SK-N-DZ (cell line): ENCODE measurements around the gene RASAL2.

Source experiments
- DNase-seq: peaks from one replicate; pipeline ENCODE4 v3.0.0-alpha.2; 2015; ENCODE audit warnings: low spot score

RASAL2 gene

DNA sequence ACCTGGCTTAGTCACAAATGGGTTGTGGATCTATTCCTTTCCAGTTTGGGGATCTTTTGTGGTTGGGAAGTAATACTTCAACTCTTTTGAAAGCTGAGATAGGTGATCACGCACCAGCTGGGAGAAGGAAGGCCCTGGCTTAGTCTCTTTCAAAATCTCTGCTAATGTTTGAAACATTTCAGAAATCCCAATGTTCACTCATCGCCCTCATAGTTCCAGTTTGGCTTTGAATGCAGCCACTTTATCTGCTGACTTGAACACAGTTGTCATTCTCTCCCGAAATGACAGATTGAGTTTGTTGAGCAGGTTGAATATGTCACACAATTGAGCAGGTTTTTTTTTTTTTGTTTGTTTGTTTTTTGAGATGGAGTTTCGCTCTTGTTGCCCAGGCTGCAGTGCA, 24.6 kb downstream of the RASAL2 start:
- no peak for DNase-seq

DNA sequence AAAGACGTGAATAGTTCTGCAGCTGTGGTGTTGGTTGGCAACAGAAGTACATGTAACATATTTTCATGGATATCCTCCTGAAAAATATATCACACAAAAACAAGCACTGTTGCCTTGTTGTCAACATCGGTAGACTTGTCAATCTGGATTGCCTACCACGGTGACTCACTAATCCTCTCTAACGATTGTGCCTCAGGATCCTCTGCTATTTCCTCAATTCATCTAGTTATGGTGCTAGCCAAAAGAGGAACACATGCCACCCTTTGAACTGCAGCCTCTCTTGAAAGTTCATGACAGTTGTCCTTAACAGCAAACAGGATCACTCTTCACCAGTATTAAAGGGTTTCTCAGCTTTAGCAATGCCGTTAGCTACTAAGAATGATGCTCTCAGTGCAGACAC, 25.7 kb downstream of the RASAL2 start:
- DNase-seq, result no peak

DNA sequence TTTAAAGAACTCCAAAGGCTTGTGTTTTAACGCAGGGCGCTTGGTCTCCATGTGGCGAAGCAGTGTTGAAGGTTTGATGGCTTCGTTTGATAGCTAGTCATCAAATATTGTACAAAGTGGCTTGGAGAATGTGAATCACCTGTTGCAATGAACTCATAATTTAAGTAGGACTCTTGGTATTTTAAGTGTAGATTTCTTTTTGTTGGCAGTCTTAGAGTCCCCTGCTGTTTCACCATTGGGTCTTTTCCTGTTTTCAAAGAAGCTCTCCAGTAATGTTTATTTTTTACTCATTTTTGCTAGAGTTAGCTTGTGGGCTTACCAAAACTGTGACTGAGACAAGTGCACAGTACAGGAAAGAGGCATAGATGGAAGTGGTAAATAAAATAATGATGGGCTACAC, 26.2 kb downstream of the RASAL2 start:
- DNase-seq, result no peak

DNA sequence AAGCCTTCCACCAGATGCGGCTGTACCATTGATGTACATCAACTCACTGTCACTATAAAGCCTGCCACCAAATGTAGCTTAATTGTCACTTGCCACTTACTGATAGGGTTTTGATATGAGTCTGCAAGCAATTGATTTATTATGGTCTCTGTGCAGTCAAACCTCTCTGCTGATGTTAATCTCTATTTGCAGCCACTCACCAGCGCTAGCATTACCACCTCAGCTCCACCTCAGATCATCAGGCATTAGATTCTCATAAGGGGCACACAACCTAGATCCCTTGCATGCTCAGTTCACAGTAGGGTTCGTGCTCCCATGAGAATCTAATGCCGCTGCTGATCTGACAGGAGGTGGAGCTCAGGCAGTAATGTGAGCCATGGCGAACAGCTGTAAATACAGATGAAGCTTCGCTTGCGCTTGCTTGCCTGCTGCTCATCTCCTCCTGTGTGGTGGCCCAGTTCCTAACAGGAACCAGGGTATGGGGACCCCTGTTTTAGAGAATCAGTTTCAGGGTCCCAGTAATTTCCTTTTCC, 26.7 kb downstream of the RASAL2 start:
- DNase-seq, result peak; percentile 4

DNA sequence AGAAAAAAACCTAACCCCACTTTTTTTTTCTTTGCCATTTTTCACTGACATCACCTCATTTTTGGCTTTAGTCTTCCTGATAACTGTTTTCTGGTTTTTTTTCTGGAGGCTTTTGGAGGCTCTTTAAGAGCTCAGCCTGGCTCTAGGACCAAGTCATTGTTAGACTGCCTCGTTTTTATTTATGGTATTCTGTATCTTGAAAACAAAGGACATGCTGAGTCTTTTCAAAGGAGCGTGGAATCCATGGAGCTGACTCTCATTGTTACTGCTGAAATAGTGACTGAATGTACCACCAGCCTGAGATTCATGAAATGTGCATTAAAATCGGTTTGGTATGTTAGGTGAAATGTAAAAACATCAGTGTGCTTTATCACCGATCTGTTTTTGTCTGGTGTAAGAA, 28.0 kb downstream of the RASAL2 start:
- DNase-seq, result no peak

DNA sequence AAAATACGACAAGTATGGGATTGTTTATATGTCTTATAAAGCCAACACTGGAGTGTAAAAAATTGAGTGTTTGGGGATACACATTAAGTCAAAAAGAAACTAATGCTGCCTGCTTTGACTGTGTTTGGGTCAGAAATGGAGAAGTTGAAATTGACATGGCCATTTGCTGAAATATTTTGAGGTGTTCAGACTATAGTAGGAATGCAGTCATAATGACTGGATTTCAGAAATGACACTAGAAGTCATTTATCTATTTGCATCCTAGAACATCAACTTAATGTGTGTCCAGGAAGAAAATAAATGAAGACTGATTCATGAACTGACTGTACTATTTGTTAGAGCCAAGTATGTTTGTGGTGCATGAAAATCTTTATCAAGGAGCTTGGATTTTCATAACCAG, 28.4 kb downstream of the RASAL2 start:
- DNase-seq, result no peak

DNA sequence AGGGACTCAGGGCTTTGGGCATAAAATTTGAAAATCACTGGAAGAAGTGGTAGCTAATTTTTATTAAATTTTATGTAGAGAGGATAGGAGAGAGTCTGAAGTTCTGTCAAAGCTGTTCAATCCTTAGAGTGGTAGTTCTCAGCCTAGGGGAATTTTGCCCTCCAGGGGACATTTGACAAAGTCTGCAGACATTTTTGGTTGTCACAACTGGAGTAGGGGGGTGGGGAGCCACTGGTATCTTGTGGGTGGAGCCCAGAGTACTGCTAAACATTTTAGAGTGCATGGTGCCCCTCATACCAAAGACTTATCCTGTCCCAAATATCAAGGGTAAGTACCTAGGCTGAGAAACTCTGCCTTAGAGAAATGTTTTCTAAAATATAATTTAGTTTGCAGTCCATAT, 30.2 kb downstream of the RASAL2 start:
- DNase-seq, result no peak

DNA sequence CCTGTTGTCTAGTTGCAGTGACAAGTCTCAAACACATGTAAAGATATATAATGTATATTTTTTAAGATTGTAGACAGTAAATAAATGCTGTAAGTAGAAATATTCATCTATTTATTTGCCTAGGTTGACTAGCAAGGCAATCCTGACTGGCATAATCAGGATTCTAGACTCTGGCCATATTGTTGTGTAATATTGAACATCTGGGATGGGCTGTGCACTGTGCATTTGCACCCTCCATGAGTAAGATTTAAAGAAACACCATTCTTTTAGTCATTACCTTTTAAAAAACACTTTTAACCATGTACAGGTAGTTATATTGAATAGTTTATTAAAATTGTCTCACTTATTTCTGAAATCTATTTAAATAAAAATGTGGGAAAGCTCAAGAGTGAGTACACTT, 32.4 kb downstream of the RASAL2 start:
- no peak for DNase-seq

DNA sequence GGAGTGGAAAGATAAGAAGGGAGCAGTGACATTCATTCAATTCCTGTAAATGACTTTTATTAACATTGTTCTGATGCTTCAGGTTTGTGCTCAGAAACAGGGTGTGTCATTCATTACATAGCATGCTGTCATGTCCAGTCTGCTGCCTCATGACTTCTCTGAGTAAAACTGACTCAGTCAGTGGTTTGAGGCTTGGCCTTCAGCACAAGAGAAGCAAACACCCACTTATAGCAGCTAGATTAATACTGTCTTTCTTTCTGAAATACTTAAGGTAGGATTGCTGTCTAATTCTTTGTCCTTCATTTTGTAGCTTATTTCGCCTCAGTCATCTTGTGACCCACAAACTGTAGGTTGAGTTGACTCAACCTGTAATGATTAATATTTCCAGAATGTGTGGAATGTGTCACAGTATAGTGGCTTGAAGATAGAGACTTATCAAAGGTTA, 32.9 kb downstream of the RASAL2 start:
- DNase-seq, result no peak

DNA sequence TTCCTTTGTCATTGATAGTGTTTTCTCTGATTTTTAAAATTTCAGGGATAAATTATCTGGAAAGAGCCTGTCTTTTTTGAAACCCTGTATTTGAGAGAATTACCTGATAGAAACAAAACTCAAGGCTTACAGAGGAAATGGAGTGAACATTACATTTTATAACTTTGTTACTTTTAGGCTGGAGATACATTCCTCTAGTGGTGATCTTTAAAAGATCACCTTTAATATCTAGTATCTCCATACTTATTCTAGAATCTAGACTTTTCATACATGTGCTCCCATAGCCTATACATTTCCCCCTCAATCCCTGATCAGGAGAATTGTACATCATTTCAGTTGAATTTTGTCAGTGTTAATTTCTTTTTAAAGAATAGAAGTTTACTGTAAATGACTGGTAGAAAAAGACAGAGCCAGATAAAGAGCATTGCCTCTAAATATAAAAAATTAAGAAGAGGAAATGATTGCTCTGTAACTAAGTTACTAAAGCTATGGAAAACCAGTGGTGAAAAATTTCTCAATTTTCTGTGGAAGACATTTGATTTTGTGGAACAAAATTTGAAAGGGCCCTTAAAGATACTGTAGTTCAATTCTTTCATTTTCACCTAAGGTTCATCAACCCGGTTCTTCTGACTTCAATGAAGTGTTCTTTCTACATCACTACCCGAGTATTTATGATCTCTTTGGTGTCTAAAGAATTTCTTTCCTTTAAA, 33.7 kb downstream of the RASAL2 start:
- DNase-seq, result no peak

DNA sequence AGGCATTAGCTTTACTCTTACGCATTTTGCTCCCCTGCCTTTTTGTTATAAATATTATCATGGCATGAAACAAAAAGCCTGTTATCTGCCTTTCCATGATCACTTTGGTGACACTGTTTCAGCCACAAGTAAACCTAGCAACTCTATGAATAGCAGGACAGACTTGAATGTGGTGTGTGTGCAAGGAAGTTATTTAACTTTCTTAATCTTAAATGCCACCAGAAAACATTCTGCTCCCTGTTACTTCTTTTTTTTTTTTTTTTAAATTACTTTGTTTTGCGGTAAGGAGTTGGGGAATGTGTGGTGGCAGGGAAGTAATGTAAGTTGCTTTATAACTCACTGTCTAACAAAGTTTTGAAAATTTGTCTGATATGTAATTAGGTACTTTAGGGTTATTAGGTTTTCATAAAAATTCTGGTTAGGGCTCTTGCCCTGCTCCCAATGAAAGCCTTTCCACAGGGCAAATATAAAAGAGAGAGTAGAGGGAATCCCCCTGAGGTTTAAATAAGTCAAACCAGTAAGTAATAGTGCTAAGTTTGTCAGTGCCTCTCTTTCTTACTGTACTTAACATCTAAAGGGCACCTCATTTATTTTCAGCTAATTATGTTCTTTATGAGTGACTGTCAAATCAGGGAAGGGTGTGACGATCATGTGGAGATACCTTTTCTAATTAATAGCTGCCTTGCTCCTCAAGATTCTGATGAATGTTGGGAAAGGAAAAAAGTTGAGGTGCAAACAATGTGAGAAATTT, 39.5 kb downstream of the RASAL2 start:
- DNase-seq, result no peak

DNA sequence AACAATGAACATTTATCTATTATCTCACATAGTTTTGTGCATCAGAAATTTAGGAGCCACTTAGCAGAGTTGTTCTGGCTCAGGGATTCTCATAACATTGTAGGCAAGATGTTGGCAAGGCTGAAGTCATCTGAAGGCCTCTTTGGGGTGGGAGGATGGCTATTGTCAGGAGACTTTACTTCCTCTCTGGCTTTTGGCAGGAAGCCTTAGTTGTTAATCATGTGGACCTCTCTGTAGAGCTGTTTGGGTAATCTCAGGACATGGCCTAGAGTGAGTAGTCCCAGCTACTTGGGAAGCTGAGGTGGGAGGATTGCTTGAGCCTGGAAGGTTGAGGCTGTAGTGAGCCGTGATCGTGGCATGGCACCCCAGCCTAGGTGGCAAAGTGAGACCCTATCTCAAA, 40.2 kb downstream of the RASAL2 start:
- no peak for DNase-seq

DNA sequence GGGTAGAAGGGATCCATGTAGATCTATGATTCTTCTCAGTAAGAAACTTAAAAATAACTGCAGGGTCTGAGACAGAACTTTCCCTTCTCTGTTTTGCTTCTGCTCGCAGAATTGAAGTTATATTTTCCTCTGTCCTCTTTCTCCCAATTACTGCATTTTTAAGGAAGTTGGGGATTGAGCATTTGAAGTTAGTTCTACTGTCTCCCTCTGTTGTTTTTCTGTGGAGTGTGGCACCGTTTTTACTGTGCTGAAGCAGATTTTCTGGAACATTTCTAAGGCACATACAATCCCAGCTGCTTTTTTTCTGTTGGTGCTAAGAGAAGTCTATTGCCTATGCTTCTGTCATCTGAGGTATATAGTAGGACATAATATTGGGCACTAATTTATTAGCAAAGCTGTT, 43.3 kb downstream of the RASAL2 start:
- DNase-seq, result no peak

DNA sequence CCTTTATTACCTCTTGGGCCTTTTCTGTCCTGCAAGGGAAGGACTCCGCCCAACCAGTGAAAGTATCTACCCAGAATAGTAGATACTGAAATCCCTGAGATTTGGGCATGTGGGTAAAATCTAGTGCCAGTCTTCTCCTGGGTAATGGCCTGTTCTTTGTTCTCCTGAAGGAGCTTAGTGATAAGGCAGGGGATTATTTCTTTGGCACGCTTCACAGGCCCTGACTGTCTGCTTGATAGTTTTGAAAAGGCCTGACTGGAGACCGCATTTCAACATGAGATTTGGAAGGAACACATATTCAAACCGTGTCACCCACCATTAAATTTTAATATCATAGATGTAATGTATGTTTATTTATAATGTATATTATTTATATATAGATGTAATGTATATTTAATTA, 48.9 kb downstream of the RASAL2 start:
- no peak for DNase-seq

DNA sequence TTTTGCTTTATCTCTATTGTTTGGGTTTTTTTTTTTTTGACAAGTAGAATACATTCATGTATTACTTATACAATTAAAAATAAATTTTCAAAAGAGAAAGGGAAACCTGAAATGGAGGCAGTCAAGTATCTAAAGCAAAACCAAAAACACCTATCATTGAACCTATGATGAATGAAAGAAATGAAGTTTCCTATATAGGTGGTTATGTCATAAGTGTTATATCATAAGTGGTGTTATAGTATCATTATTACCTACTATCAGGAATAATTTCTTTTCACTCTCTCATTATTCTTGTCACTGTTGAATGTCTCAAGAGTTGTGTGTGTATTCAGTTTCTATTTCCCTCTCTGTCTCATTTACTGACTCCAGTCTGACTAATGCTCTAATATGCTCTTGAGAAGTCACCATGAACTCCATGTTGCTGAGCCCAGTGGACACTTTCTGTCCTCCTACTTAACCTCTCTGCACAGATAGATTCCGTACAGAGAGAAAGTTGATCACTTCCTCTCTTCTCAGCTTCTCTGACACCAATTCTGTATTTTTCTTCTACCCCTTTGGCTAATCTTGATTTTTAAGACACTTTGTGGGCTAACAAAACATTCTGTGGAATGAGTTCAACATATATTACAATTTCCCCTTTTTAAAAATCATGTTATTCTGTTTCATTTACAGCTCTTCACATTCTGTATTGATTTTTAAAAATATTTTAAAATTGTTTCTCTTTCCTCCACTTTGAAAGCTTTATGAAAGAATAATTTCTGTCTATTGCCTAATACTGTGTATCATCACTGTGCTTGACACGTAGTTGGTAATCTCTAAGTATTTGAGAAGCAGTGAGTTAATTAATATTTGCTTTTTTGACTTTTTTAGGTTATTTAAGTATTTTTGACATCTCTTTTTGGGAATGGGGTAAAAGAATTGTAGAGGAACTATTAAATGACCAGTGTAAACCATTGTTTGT, 50.1 kb downstream of the RASAL2 start:
- DNase-seq, result no peak

DNA sequence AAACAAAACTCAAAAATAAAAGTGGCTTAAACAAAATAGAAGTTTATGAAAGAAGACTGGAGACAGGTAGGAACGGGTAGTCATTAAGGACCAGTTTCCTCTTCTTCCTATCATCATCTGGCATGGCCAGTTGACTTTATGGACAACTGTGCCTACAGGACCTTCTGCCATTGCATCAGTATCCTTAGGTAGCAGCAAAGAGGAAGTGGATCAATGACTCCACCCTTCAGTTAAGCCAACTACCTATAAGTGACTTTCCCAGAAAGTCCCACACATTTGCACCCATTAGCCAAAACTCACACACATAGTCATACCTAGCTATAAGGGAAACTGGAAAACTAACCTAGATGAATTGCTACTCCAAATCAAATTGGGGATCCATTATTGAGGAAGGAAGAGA, 51.7 kb downstream of the RASAL2 start:
- DNase-seq, result no peak

DNA sequence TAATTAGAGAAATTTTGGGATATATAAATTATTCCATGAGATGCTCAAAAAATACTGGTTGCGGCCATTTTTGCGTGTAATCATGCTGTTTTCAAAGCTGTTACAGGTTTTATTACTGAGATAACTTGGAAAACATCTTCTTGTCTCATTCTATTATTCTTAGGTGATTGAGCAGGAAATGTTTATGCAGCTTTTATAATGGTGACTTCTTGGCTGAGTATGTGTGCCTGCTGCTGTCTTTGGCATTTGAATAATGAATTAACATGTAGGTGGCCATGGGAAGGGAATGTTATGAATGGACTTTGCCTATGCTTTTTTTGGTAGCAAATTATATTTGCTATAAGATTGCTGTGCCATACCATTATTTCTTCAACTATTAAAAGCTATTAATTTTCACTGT, 52.5 kb downstream of the RASAL2 start:
- DNase-seq, result no peak

DNA sequence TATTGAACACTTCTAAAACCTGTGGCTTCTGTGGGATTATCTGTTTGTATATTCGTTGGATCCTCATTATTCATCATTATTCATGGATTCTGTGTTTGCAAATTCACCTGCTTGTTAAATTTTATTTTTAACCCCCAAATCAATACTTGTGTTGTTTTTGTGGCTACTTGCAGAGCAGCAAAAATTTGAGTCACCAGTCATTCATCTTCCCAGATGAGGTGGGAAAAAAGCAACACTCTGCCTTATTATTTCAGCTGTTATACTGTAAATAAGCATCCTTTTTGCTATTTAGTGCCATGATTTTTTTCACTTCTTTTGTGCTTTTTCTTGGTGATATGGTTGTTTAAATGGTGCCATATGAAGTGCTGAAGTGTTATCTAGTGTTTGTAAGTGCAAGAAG, 56.7 kb downstream of the RASAL2 start:
- no peak for DNase-seq

DNA sequence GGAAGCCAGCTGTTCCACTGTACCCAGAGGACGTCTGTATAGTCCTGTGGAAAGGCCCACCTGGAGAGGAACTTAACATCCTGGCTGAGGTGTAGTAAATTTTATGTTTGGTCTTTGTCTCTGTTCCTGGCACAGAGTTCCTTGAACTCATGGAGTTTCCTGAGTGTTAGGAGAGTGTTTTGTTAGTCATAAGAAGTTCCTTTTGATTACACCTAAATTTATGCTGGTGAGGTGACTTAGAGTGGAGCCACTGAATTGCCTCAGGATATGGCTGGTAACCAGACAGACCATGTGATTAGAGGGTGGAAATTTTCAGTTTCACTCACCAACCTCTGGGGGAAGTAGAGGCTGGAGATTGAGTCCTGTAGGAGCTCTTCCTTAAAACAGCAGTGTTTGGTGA, 57.9 kb downstream of the RASAL2 start:
- no peak for DNase-seq

DNA sequence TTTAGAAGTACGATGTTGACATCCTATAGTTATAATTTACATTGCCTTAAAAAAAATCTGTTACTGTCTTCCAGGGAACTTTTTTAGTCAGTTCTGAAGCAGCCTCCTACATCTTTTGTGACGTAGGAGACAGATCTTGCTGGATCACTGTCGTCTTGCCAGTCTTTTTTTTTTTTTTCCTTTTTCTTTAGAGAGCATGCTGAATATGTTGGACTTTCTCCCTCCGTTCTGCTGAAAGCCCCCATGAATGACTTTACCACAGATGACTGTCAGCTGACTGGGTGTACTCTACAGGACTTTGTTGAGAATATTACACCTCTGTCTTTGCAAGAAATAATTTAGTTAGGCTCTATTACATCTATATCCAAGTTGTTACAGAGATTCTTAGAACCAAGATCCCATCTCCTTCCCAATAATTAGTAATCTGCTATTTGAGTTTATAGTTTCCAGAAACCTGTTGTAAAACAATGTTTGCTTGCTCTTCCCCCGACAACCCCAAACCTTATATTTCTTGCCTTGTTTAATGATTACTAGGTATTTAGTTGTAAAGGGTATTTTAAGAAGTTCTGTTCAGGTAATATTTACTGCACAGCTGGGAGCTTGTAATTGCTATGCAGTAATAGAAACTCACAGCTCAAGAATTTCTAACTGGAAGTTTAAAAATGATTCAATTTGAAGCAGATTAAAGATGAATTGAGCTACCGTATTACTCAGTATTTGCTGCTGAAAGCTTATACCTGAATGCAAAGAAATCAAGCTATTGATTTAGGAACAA, 61.8 kb downstream of the RASAL2 start:
- DNase-seq, result no peak
